ENCODE results near the gene NIPAL4.

Gene NIPAL4

DNA sequence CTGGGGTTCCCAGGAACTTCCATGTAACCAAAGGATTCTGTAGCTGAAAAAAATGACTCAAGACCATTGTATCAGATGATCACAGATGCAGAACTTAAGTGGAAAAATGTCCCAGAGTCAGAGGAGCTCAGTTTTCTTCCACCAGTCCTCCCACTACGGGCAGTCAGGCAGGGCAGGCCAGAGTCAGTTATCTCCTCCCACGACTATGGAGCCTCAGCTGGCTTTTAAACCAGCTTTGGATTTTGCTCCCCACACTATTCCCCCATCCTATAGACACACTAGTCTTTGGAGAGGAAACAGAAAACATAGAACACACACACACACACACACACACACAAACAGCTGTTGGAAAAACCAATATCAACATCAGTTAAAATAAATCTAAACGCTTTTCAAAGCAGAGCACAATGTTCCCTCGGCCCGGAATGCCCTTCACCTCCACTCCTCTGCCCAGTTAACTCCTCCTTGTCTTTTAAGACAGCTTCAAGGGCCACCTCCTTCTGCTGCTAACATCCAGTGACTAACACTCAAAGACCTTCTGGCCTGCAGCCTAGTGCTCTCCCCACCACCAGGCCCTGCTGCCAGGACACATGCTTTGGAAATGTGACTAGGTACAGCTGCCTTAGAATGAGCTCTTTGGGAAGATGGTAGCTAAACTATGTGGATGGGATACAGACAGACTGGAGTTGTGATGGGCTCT is 56.8 kb downstream of the NIPAL4 start:
- no peak for DNase-seq (ENCODE audit: low spot score)

DNA sequence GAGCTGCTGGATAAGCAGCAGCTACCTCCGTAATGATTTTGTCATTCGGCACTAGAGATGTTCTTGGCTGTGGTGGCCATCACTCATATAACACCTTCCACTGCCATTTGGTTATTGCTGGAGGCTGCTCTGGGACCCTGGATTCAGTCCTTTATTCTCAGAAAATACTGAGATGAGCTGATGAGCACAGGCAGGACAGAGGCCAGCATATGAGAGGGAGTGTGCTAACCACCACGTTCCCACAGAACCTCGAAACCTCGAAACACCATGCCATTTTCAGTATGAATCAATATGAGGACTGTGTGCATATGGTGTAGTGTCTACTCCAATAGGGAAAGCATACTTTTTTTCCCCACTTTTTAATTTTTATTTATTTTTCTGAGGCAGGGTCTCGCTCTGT is 59.0 kb downstream of the NIPAL4 start:
- no peak for DNase-seq (ENCODE audit: low spot score)

- DNase-seq (ENCODE audit: low spot score) = no peak
These were observed 59.7 kb downstream of the NIPAL4 start for GRCh38 chr5:157519579-157520253.

DNA sequence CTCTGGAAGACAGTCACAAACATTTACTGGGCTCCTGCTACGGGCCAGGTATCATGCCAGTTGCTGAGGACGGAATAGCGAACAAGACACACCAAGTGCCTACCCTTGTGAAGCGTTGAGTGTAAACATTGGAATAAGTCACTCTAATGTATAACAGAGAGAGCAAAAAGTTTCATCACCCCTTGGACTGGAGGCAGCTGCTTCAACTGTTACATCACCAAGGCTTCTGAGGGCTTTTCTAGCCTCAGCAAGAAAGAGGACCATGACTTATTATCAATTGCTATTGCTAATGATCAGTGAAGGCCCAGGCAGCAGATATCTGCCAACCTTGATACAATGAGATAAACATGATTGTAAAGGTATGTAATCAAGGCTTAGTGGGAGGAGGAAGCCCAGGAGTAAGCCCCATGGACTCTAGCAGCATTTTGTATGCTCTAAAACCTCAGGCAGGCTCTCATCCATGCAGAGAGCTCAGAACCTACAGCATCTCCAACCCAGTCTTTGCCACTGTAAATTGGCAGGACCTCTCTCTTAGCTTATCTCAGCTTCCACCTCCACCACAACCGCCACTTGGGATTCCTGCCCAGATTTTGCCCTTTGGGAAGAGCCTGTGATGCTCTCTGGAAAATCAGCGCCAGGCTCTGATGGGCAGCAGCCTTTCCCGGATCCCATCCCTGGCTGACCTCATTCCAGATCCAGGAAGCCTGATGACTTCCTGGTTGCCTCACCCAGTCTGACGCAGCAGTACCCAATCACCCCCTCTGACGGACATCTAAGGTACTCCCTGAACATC is 61.1 kb downstream of the NIPAL4 start:
- no peak for DNase-seq (ENCODE audit: low spot score)

GRCh38 chr5:157521704-157522029 is 61.7 kb downstream of the NIPAL4 start:
- no peak for DNase-seq (ENCODE audit: low spot score)

GRCh38 chr5:157523976-157524375 is 64.0 kb downstream of the NIPAL4 start:
- DNase-seq (ENCODE audit: low spot score) = no peak

Data from D341Med (cell line).